Gastrocnemius medialis (tissue), 4 donors: ENCODE results near the gene STEAP1.
"Not testable (repeated sequence)": the region's sequence is repeated elsewhere in the genome, so short reads cannot be mapped to it uniquely, and the experiment has no call there.

Experiments used
- POLR2A ChIP-seq, 2 donors: fragments of 450-650 bp; IDR thresholded peaks; one replicate each; pipeline ENCODE4 v1.6.1; 2017; ENCODE audit warnings: antibody characterized with exemption in 2 of 2, mild to moderate bottlenecking in 2 of 2, moderate library complexity in 2 of 2
- TF ChIP-seq, protein P1 (sequence below), 5 experiments: fragments of 450-650 bp in 3 of 5; fragments of 200-600 bp in 2 of 5; sonication (generic) in 2 of 5; IDR thresholded peaks in 4 of 5; conservative IDR thresholded peaks in 1 of 5; 1 replicate in 4 of 5; 2 replicates in 1 of 5; pipeline ENCODE4 v1.5.1; 2016 to 2019; ENCODE audit warnings: antibody characterized with exemption in 5 of 5, mild to moderate bottlenecking in 3 of 5, moderate library complexity in 3 of 5

DNA sequence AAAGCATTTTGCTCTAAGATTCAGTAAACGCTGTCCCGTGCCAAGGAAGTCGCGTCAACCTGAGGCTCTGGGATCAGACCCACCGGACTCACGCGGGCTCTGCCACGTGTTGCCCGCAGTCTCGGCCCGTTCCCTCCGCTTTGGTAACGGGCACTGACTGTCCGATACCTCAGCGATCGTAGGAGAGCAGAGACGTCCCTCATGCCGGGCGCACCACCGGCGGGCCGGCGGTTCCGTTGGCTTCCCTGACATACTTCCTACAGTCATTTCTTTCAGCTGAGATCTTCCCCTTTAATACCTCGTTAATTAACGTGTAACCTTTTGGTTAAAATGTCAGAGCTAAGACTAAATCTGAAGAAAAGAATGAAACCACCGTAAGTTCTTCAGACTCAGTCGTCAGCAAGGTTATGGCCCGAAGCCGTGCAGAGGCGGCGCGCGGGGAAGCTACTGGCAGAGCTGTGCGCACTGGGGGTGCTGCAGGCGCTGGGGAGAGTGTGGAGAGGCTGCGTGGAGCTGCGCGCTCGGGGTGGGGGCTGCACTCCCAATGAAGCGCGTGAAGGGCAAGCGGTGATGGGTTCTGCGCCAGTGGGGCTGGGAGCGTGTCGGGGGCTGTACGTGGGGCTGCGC lies 35.6 kb upstream of the STEAP1 start:
- TF ChIP-seq, protein P1, sequence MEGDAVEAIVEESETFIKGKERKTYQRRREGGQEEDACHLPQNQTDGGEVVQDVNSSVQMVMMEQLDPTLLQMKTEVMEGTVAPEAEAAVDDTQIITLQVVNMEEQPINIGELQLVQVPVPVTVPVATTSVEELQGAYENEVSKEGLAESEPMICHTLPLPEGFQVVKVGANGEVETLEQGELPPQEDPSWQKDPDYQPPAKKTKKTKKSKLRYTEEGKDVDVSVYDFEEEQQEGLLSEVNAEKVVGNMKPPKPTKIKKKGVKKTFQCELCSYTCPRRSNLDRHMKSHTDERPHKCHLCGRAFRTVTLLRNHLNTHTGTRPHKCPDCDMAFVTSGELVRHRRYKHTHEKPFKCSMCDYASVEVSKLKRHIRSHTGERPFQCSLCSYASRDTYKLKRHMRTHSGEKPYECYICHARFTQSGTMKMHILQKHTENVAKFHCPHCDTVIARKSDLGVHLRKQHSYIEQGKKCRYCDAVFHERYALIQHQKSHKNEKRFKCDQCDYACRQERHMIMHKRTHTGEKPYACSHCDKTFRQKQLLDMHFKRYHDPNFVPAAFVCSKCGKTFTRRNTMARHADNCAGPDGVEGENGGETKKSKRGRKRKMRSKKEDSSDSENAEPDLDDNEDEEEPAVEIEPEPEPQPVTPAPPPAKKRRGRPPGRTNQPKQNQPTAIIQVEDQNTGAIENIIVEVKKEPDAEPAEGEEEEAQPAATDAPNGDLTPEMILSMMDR (IDR thresholded peaks at IDR 0.05 in 4 of 5, conservative IDR thresholded peaks at IDR 0.05 in 1 of 5): not testable (repeated sequence)
- TF ChIP-seq POLR2A (IDR thresholded peaks at IDR 0.05): not testable (repeated sequence)
